ENCODE results near the gene SYT1. TPM values are rescaled to one million over a fixed set of nuclear protein-coding genes. Genes with fewer than 3 reads are reported as not detected.

SYT1 gene
- total RNA-seq, 1 donor, result 0.81 TPM

DNA sequence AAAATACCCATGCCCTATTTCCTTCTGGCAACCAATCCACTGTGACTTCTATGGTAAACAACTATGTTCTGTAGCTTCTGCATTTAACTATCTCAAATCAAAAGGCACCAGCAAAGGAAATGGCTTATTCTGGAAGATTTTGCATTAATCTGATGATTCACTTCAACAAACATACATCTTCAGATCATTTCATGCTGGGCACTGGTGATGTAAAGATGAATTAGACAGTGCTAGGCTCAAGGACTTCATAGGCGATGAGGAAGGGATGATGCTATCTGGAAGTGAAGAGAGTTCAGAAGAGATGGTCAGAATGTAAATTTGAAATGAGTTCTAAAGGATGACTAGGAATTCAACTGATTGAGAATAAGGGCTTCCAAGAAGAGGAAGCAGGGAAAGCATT is 462.9 kb downstream of the SYT1 start:
- no peak for DNase-seq (ENCODE audit: low read depth in 2 of 3, low spot score in 2 of 3)

DNA sequence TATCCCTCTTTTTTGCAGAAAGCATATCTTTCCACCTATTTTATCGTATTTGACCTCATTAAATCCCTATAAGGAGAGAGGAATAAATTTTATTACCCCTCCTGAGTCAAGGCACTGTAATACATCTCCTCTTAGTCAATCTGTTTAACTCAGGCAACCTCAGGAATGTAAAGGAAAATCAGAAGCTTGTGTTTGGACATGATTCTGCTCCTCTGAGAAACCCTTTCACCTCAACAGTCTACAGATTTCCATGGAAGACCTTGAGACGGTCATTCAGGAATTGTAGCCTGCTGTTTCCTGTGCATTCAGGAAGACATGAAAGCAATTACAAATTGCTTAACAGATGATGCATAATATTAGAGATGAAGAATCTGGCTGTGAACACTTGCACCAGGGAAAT is 465.4 kb downstream of the SYT1 start:
- DNase-seq (ENCODE audit: low read depth in 2 of 3, low spot score in 2 of 3), result no peak

DNA sequence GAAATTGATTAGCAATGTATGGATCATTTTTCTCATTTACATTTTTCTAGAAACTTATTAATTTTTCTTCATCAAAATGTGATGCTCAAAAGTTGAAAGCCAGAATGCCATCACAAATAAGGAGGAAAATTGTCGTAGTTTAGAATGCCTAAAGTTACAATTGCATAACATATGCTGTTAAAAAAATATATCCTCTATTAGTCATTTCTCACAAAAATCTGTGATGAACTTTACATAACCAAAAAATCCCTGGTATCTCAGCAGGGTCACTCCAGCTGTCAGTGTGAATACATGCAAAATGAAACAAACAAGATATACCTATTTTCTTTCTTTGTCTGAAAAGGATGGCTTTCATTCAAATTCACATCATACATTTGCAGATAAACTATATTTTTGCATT is 467.3 kb downstream of the SYT1 start:
- DNase-seq (ENCODE audit: low read depth in 2 of 3, low spot score in 2 of 3), result no peak

DNA sequence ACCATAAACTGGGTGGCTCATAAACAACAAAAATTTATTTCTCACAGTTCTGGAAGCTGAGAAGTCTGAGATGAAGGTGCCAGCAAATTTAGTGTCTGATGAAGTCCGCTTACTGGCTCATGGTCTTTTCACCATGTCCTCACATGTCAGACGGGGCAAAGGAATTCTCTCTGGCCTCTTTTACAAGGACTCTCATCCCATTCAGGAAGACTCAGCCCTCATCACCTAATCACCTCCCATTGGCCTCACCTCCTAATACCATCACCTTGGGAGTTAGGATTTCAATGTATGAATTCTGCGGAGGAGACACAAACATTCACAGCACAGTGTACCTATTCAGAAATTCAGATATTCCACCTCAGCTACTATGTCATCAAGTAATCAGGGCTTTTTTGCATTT is 468.6 kb downstream of the SYT1 start:
- DNase-seq (ENCODE audit: low read depth in 2 of 3, low spot score in 2 of 3), result no peak

DNA sequence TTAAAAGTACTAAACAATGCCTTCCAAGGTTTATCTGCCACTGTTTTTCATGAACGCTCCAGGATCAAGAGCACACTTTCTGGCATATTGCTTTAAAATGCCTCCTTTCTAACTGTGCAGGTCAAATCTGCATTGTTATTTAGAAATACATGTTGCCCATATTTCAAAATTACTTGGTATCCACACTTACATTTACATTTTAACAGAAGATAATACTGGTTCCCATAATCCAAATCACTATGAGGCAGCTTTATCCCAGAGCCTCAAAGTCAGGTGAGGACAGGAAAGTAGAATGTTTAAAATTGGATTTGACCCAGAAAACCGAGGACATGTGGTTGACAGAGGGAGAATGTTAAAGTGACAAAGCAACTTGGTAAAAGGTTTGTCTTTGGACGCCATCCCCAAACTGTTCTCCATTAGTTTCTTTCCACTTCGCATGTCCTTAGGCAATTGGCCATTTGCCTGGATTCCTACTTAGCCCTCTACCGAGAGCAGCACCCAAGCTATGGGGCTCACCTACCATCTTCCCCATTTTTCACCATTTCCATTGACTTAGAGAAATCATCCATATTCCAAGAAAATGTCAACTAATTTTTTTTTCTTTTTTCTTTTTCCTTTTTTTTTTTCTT is 473.2 kb downstream of the SYT1 start:
- DNase-seq (ENCODE audit: low read depth in 2 of 3, low spot score in 2 of 3), result no peak

DNA sequence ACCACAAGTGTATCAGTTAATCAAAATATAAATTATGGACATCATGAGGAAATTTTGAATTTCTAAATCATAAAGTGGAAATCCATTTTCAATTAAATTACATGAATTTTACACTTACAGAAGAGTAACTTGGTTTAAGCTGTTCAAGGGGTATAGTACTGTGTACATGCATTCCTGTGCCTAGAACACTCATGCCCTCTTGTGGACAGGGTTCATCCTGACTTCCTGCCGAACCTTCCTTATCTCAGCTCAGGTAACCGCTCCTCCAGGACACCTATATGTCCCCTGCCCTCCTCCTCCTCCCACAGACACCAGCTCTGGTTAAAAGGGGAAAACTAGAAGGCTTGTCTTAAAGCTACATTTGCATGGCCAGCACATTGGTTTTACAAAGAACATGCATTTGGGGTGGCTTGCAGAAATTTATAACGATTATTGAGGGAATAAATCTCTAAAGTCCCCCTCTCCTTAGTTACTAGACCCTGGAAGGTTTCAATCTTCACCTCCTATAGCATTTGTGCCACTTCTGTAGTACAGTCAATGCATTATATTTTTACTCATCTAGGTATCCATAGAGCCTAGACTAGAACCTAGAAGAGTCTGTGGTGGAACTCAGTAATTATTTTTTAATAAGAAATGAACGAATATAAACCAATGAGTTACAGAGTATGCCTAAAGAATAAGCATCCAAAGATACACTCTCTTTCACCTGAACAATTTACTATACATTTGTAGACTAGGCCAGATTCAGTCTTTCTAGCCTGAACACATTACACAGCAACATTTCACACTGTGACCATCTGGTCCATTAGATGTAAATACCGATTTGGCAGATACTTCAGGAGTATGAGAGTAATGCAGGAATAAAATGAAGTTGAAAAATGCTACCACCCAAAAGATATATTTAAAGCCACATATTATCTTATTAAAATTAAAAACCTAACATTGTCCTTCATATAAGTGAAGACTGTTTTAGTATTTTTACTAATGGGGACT is 480.6 kb downstream of the SYT1 start:
- peak in 2 of 3 donors; percentile 18 to 59 for DNase-seq (ENCODE audit: low read depth in 2 of 3, low spot score in 2 of 3)

DNA sequence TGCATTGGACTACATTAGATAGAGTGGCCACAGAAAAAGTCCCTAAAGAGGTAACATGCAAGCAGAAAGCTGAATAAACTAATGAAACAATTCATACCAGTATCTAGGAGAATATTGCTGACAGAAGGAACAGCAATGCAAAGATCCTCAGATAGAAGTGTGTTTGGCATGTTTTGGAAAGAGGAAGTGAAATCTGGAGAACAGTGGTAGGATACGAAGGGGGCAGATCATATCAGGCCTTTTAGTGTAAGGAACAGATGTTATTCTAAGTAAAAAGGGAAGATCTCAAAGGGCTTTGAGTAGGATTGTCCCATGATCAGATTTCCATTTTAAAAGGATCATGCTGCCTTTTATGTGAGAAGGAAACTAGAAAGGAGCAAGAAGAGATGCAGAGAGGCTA is 483.3 kb downstream of the SYT1 start:
- DNase-seq (ENCODE audit: low read depth in 2 of 3, low spot score in 2 of 3), result peak in 1 of 3 donors; percentile 36

DNA sequence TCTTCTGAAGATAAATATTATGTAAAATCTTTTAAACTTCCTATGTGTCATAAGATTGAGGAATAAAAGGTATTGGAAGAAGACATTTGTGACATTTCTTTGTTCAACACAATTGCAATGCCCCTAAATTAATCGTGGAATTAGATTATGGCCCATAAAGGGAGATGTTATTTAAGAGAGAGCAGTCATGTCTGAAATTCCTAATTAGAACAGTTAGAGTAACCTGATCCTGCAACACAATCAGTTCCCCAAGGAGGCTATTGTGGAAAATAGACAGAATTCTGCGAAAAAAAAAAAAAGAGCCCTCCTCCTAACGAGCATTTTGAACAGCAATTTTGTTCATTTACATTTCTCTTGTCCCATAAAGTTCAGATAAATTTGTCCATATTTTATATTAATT is 486.7 kb downstream of the SYT1 start:
- DNase-seq (ENCODE audit: low read depth in 2 of 3, low spot score in 2 of 3), result no peak

DNA sequence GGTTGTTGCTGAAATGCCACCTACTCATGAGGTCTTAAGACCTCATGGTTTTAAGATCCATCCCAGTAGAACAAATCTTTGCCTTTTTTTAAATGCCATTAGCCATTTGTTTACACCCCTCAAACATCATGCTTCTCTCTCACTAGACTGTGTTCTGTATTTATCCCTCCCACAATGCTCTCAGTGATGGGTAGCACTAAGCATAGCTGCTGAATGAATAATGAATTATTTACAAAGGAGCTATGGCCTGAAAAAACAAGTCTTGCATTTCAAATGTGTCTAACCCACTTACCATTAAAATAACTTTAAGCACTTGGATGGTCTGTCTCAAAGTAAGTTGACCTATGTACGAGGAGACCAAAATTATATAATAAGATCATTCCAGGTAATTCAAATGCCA is 491.6 kb downstream of the SYT1 start:
- no peak for DNase-seq (ENCODE audit: low read depth in 2 of 3, low spot score in 2 of 3)

DNA sequence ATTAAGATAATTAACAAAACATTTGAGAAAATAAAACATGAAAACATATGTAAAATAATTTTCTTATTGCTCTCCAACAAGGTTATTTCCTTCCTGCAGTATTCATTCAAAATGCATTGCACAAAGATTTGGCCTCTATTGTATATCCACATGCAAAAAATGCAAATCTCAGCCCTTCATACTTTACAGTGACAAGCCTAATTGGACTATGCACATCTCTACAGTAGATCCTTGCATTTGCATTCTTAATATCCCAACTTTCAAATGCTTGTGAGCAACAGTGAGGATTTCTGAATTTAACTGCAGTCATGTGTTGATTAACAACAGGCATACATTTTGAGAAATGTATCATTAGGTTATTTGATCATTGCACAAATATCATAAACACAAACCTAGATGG is 492.5 kb downstream of the SYT1 start:
- no peak for DNase-seq (ENCODE audit: low read depth in 2 of 3, low spot score in 2 of 3)

DNA sequence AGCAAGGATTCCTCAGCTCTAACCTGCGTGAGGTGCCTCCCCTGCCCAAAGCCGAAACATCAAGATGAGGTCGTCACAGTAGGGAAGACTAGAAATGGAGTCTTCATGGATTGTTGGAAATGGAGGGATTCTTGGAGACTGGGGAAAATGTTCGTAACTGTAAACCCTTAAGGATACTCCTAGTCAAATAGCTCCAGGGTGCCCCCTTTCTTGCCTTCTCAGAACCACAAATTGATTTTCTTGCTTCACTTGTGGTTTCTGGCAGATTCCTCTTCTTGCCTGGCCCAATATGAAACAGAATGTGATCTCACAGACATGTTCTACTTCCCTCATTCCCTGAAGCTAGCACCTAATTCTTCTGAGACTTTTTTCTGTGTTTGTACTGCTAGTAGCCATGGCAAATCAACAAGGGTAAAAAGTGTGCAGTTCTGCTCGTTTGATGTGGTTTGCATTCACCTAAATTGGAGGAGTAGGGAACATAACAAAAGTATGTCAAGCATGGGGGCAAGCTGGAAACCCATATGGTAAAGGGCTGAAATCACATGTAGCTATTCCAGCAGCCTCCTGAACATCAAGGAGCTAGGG is 494.2 kb downstream of the SYT1 start:
- peak in 1 of 3 donors; percentile 56 for DNase-seq (ENCODE audit: low read depth in 2 of 3, low spot score in 2 of 3)

DNA sequence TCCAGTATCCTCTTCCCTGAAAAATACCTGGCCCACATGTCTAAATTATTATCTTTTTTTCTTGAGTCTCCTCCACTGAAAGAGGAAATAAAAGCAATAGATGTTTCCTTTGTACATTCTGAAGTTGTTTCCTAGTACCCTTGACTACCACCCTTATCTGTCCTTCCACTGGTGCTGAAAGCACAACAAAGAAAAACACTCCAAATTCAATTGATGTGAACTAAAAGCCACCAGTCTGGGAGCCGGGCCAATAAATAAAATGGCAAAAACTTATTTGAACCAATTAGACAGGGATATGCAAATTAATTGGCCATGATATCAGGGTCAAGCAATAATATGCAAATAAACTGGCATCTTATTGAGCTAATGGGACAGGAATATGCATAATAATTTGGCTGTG is 495.7 kb downstream of the SYT1 start:
- peak in 2 of 3 donors; percentile 24 to 81 for DNase-seq (ENCODE audit: low read depth in 2 of 3, low spot score in 2 of 3)

DNA sequence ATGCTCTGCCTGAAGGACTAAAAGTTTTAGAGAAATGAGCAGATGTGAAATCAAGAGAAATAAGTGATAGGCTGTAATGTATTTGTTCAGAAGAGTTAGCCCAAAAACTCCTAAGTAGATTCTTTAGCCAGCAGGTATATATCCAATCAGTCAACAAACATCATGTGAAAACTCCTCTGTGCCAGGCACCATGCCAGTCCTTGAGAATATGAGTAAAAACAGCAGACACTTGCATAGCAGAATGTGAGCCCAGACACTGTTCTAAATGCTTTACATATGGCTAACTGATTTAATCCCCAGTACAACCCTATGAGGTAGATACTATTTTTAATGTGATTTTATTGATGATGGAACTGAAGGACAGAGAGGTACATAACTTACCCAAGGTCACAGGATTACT is 496.4 kb downstream of the SYT1 start:
- DNase-seq (ENCODE audit: low read depth in 2 of 3, low spot score in 2 of 3), result no peak

DNA sequence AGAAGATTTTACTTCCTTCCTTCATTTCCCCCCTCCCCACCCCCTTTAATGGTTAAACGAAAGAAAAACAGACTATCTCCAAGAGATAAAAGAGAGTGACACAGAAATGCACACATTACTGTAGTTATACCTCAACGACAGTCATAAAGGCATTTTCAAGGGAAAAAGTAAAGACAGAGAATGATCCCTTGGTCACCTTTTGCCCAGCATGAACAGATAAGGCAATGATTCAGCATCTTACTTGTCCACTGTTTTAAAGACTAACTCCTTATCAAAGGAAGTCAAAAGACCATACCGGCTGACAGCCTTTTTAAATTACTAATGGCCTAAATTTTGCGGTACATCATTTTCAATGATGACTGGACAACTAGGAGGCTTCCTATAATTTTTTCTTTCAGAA is 499.6 kb downstream of the SYT1 start:
- DNase-seq (ENCODE audit: low read depth in 2 of 3, low spot score in 2 of 3), result no peak

DNA sequence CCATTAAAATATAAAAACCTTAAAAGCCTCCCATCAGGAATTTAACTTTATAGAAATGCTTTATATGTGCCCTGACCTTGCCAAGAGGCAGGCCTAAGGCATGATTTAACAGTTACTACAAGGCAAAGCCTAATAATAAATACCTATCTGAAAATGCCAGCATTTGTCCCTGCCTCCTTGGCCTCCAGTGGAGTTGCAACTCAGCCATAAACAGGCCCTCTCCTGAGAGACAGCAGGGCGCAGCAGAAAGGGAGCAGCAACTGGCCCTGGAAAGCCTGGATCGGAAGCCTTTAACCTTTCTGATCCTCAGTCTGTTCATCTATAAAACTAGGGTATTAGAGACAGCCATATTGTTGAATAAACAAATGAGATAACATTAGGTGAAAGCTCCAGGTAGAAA is 501.8 kb downstream of the SYT1 start:
- DNase-seq (ENCODE audit: low read depth in 2 of 3, low spot score in 2 of 3), result no peak

DNA sequence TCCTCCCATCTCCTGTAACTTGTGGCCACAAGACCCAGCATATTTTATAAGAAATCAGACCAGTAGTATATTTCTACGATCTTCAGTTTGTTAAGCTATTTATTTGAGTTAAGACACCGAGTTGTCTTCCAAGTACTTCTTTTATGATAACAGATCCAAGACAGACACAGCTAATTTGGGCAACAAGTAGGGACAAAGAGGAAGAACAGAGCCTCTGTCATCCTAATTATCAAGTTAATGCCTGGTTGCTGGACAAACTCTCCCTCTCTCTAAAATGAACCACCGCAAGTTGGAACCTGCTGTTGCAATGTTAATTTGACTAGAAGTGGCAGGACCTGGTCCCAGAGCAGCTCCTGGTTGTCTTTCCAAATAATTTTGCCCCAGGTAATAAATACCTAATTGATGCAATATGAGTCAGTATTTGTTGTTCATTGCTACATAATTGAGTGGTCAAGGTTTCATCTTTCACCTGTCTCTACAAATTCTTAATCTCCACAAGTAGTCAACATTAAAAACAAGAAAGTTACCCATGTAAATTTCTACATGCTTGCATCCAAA is 502.5 kb downstream of the SYT1 start:
- DNase-seq (ENCODE audit: low read depth in 2 of 3, low spot score in 2 of 3), result no peak

DNA sequence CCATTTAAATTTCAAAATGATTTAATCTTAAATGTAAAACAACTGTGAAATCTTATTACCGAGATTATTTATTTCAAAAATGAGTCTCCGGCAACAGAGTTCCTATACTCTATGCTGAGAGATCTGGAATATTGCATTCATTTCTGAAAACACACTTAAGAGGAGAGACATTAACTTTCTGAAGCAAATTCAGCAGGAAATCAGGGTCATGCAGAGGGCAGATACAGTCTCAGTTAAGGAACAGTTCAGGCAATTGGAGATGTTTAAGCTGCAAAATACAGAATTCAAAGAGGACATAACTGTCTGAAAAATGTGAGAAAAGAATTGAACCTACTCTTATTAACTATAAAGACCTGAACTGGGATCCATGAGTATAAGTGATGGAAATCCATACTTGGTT is 505.4 kb downstream of the SYT1 start:
- no peak for DNase-seq (ENCODE audit: low read depth in 2 of 3, low spot score in 2 of 3)

DNA sequence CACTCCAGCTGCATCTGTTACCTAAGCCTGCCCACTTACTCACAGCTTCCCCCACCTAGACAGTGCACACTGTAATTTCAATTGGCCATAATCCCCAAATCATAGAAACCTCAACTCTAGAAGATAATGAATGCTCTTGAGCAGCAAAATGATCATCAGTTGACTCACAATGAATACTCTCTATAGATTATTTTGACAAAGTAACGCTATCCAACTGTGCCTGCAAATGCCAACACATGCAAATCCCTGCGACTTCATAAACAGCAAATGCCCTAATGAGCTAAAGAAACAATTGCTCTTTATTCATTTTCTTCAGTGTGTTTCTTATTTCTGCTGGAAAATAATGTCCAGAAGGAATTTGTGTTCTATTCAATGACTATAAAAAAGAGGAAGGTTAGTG is 506.7 kb downstream of the SYT1 start:
- DNase-seq (ENCODE audit: low read depth in 2 of 3, low spot score in 2 of 3), result no peak

DNA sequence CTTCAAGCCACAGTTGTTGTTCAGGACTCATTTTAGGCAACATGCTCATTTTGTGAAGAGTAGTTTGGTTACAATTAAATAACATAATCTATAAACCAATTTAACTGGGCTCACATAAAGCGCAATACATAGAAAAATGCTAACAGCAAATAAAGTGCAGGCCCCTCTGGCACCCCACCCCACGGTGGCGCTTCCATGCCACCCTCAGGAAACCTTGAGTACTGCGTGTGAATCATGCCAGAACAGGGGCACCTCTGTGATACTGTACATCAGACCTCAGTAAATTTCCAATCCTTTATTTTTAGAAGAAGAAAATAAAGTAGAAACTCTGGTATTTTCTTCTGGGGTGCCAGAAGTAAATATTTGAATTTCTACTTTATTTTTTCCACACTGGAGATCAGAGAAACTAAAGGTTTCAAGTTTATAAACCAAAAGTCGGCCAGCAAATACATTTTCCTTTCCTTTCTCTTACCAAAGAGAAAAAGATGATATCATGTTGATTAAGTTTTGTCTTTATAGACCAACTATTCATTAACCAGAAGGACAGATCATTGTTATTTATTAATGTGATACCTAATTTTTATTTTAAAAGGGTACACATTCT is 509.4 kb downstream of the SYT1 start:
- peak in 1 of 3 donors; percentile 64 for DNase-seq (ENCODE audit: low read depth in 2 of 3, low spot score in 2 of 3)

DNA sequence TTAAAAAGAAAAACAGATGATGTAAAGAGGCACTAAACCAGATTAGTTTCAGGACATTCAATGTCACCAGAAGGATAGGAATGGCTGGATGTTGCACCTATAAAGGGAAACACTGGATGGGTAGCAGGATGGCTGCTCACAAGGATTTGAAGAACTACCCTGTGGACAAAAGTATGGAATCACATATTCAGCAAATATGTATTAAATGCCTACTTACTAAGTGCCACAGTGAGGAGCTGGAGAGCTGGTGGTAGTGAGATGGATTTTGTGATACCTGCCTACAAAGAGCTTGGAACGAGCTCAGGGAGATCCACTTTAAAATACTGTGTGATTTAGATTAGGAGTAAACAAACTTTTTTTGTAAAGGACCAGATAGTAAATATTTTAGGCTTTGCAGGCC is 510.0 kb downstream of the SYT1 start:
- no peak for DNase-seq (ENCODE audit: low read depth in 2 of 3, low spot score in 2 of 3)

DNA sequence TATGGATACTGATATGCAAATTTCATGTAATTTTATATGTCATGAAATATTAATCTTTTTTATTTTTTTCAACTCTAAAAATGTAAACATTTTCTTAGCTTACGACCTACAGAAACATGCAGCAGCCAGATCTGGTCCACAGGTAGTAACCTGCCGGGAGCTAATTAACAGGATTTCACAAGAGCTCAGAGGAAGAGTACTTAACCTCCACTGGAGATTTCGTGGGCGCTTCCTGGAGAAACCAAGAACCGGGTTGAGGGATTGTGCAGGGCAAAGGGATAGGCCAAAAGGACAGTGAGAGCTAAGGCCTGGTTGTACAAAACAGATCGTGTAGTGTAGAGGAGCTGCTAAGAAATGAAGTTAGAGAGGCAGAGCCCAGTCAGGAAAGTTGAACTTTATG is 510.5 kb downstream of the SYT1 start:
- DNase-seq (ENCODE audit: low read depth in 2 of 3, low spot score in 2 of 3), result no peak
